IPS DF 4.7 (cell line): ENCODE data around the gene RPS15.
"Not testable (repeated sequence)": the region's sequence is repeated elsewhere in the genome, so short reads cannot be mapped to it uniquely, and the experiment has no call there.

Experiments used
- DNase-seq: peaks from one replicate; pipeline ENCODE4 v3.0.0-alpha.2; 2013; ENCODE audit warnings: low spot score; ENCODE audit errors: extremely low read depth

The RPS15 gene

DNA sequence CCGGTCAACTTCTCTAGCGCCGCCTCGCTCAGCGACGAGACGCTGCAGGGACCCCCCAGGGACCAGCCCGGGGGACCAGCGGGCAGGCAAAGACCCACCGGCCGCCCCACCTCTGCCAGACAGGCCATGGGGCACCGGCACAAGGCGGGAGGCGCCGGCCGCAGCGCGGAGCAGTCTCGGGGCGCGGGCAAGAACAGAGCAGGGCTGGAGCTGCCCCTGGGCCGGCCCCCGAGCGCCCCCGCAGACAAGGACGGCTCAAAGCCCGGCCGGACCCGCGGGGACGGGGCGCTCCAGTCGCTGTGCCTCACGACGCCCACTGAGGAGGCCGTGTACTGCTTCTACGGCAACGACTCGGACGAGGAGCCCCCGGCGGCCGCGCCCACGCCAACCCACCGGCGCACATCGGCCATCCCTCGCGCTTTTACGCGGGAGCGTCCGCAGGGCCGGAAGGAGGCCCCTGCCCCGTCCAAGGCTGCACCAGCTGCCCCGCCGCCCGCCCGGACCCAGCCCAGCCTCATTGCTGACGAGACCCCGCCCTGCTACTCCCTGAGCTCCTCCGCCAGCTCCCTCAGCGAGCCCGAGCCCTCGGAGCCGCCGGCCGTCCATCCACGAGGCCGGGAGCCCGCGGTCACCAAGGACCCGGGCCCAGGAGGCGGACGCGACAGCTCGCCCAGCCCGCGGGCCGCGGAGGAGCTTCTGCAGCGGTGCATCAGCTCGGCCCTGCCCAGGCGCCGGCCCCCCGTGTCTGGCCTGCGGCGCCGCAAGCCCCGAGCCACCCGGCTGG, 29.5 kb downstream of the RPS15 start:
- DNase-seq, result no peak

- DNase-seq, result no peak
These were observed 30.2 kb downstream of the RPS15 start for GRCh38 chr19:1468274-1468820.

DNA sequence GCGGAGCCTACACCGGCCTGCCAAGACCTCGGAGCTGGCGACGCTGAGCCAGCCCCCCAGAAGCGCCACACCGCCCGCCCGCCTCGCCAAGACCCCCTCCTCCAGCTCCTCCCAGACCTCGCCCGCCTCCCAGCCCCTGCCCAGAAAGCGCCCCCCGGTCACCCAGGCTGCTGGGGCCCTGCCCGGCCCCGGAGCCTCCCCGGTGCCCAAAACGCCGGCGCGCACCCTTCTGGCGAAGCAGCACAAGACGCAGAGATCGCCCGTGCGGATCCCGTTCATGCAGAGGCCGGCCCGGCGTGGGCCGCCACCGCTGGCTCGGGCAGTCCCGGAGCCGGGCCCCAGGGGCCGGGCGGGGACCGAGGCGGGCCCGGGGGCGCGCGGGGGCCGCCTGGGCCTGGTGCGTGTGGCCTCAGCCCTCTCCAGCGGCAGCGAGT, 30.6 kb downstream of the RPS15 start:
- DNase-seq, result no peak

- DNase-seq, result no peak
These were observed 31.3 kb downstream of the RPS15 start for GRCh38 chr19:1469255-1470054.

DNA sequence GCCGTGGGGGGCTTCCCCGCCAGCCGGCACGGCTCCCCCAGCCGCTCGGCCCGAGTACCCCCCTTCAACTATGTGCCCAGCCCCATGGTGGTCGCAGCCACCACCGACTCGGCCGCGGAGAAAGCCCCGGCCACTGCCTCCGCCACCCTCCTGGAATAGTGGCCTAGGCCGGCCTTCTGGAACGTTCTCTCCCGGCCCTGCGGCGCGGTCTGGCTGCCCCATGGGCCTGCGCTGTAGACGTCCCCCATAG, 31.8 kb downstream of the RPS15 start:
- no peak for DNase-seq

DNA sequence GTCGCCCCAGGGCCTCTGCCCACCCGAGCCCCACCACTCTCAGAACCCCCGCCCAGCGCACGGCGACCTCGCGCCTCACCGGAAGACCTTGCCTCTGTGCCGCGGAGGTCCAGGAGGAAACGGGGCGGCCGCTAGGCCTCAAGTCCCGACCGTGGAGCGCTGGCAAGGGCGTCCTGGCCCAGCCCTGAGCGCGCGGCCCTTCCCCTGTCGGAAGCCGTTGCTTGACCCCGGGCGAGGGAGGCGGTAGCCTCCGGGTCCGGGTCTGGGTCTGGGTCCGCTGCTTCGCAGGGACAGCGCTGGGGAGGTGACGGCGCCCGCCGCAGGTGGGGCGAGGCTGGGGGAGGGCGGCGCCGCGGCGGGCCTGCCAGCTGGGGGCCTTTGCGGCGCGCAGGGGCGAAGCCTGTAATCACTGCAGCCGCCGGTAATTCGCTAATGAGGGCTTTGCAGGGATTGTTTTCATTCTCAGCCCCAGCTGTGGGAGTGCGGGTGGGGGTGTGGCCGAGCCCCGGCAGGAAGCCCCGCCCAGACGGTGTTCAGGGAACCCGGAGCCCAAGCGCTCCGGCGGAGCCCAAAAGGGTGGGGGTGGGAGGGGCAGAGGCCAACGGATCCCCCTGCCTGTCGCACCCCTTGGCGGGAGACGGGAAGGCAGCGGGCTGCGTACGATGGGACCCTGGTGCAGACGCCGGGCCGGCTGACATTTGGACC, 32.3 kb downstream of the RPS15 start:
- DNase-seq, result no peak

DNA sequence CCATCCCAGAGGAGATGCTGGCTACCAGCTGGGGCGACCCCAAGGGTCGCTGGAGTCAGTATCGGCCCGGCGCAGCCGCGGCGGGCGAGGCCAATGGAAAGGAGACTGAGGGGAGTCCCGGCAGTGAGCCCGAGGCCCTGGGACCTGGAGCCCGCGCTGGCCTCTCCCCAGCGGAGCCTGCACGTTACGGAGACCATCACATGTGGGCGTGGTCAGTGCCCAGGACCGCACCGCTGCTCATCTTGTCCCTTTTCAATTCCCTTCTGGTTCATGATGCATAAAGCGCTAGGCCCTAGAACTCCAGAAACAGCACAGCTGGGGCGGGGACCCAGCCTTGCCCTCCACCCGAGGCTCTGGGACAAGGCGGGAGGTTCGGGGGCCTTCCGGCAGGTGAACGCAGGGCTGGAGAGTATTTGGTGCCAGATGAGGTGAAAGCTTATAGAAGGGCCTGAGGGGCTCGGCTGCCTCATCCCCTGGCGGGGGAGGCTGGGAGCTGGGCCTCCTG, 32.9 kb downstream of the RPS15 start:
- no peak for DNase-seq

DNA sequence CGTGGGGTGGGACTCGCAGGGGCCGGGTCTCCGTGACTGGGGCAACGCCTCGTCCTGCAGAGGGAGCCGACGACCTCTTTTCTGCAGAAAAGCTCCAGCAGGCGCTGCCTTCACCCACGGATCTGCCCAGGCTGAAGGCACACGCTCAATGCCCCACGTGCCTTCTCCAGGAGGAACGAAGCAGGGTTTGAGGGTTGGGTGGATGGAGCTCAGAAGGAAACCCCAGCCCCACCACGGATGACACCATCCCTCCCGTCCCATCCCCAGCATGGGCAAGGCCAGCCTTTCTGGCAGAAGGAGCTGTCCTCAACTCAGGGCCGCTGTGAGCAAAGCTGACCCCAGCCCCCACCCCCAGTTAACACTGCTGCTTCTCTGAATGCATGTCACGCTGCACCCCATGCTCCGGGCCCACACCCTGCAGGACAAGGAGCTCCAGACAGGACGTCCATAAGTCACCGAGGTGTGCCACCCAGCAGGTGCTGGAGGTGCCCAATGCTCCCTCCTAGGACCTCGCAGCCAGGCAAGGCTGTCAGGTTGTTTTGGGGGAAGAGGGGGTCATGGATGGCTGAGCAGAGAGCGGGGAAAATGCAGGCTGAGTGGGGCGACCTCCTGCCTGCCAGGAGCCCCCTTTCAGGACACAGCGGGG, 33.4 kb downstream of the RPS15 start:
- DNase-seq, result no peak

GRCh38 chr19:1472231-1473084, 34.3 kb downstream of the RPS15 start:
- DNase-seq, result no peak

GRCh38 chr19:1473085-1473851, 35.1 kb downstream of the RPS15 start:
- no peak for DNase-seq

GRCh38 chr19:1474011-1474764, 36.0 kb downstream of the RPS15 start:
- no peak for DNase-seq

- DNase-seq, result no peak
These were observed 36.7 kb downstream of the RPS15 start for GRCh38 chr19:1474765-1475351.

GRCh38 chr19:1475751-1476437, 37.7 kb downstream of the RPS15 start:
- no peak for DNase-seq

DNA sequence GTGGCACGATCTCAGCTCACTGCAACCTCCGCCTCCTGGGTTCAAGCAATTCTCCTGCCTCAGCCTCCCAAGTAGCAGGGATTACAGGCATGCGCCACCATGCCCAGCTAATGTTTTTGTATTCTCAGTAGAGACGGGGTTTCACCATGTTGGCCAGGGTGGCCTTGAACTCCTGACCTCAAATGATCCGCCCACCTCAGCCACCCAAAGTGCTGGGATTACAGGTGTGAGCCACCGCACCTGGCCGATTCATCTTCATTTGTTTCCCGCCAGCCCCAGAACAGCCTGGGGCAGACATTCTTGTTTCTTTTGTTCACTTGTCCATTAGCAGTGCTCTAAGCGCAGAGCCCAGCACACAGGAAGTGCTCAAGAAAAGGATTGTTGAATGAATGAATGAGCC, 38.9 kb downstream of the RPS15 start:
- not testable (repeated sequence) for DNase-seq

DNA sequence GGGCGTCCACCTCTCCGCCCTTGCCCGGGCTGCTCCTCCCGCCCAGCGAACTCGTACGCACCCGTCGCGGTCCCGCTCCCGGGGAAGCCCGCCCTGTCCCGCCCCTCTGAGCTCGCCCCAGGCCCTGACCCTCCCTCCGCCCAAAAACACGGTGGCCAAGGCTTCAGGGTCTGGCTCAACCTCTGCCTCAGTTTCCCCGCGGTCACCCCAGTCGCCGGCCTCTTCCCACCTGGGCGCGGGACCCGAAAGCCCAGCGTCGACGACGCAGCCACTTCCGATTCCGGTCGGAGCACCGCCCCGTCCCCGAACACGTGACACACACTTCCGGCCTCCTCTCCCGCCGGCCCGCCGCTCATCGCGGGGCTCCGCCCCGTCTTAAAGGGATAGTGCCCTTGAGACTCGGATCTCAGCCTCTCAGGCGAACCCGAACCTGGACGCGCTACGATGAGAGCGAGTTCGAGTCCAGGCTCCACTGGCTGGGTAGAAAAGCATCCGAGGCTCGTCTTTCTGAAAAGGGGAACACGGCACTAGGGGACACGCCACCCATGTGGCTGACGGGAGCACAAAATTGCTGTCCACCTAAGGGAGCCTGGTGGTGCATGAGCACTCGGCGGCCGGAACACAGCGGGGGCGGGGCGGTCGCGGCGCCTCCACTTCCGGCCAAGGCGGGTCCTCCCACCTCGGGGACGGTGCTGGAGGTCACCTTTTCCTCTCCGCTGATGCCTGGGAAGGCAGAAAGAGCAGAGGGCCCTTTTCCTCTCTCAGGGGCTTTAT, 40.9 kb downstream of the RPS15 start, which contains the start of gene C19orf25:
Gene C19orf25, minus strand, starts transcription at position 282 of the 774 bp plus-strand sequence. CDS start 312 bp downstream, outside the sequence.
- no peak for DNase-seq

DNA sequence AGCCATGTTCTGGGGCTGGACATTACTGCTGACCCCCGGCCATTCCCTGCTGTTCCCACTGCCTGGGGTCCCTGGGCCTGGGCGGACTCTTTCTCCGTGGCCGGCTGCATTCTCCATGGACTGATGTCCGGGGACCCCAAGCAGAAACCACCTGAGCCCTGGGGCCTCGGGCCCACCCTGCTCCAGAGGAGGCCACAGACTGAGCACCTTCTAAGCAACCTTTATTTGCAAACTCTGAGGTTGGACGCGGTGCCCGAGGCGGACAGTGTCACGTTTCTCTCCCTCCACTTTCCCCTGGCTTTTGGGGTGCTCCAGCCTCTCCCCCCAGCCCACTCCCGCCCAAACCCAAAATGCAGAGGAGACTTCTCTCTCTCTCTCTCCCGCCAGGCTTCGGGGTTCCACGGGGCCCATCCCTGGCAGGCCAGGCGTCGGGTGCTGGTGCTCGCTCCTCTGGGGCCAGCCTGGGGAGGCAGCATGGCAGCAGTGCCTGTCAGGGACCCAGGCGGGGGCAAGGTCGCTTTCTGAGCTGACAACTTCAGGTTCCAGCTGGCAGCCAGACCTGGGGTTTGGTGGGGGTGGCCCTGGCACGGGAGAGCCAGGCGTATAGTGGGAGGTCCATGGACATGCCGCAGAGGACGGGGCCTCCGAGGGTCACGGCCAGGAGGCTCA, 43.2 kb downstream of the RPS15 start:
- no peak for DNase-seq
